GM18868 (cell line): ENCODE results near the gene LHPP.
"Not testable (repeated sequence)": the region's sequence is repeated elsewhere in the genome, so short reads cannot be mapped to it uniquely, and the experiment has no call there.

ENCODE experiments used
- ATAC-seq: cut with Tn5 transposase; IDR thresholded peaks from one replicate; pipeline ENCODE4 v1.9.1; 2021; ENCODE audit warnings: mild to moderate bottlenecking, moderate library complexity; ENCODE audit not compliant: unreplicated experiment

LHPP gene

GRCh38 chr10:124568339-124568738 lies 106.7 kb downstream of the LHPP start:
- ATAC-seq: no peak

GRCh38 chr10:124568848-124569622 lies 107.4 kb downstream of the LHPP start:
- no peak for ATAC-seq

- no peak for ATAC-seq
Measured at GRCh38 chr10:124569623-124570470, 108.2 kb downstream of the LHPP start.

- ATAC-seq: no peak
Measured at GRCh38 chr10:124570646-124571045, 109.0 kb downstream of the LHPP start.

- ATAC-seq: no peak
Measured at GRCh38 chr10:124572751-124573150, 111.1 kb downstream of the LHPP start.

- no peak for ATAC-seq
Measured at GRCh38 chr10:124573726-124574455, 112.3 kb downstream of the LHPP start.

- no peak for ATAC-seq
Measured at GRCh38 chr10:124574456-124575070, 112.9 kb downstream of the LHPP start.

GRCh38 chr10:124575107-124576035 lies 113.7 kb downstream of the LHPP start:
- ATAC-seq: no peak

GRCh38 chr10:124576526-124577420 lies 115.2 kb downstream of the LHPP start:
- no peak for ATAC-seq

- ATAC-seq: no peak
Measured at GRCh38 chr10:124577651-124578050, 116.0 kb downstream of the LHPP start.

- no peak for ATAC-seq
Measured at GRCh38 chr10:124578231-124579010, 116.8 kb downstream of the LHPP start.

- no peak for ATAC-seq
Measured at GRCh38 chr10:124579011-124579399, 117.4 kb downstream of the LHPP start.

GRCh38 chr10:124586142-124586541 lies 124.5 kb downstream of the LHPP start:
- no peak for ATAC-seq

GRCh38 chr10:124587811-124588211 lies 126.2 kb downstream of the LHPP start:
- no peak for ATAC-seq

- ATAC-seq: not testable (repeated sequence)
Measured at GRCh38 chr10:124588341-124588735, 126.7 kb downstream of the LHPP start.

GRCh38 chr10:124588736-124589490 lies 127.3 kb downstream of the LHPP start:
- ATAC-seq: no peak

- ATAC-seq: no peak
Measured at GRCh38 chr10:124589491-124590041, 127.9 kb downstream of the LHPP start.
